OCI-LY7 (cell line): ENCODE measurements around the gene BTBD9. TPM values are rescaled to one million over a fixed set of nuclear protein-coding genes. Genes with fewer than 3 reads are reported as not detected.

Experiments
- BruUV-seq: library from RNA; stranded (reverse); fragments of 400-500 nt; replicated peaks from 2 replicates; lab custom pipeline; 2021; lab: Mats Ljungman, UMichigan
- CTCF ChIA-PET: fragments of 300-600 bp; sonication (Branson Sonifier 250); formaldehyde crosslinking; loops from one replicate; lab custom pipeline; 2022; ENCODE audit warnings: antibody characterized with exemption; ENCODE audit not compliant: unreplicated experiment; lab: Charles Lee
- POLR2A ChIA-PET: fragments of 300-600 bp; sonication (Branson Sonifier 250); formaldehyde crosslinking; loops from one replicate; lab custom pipeline; 2022; ENCODE audit warnings: antibody characterized with exemption; lab: Charles Lee
- DNase-seq: peaks from one replicate; pipeline ENCODE4 v3.0.0-alpha.2; 2015; ENCODE audit warnings: low spot score
- H2AFZ ChIP-seq: fragments of 200-600 bp; sonication (generic), shearing (Covaris generic); 2 replicates; pipeline ENCODE4 v1.6.1; 2014; ENCODE audit warnings: mild to moderate bottlenecking, antibody characterized with exemption, low read length, moderate library complexity
- H3K27ac ChIP-seq: fragments of 200-600 bp; sonication (generic); 2 replicates; pipeline ENCODE4 v1.5.1; 2014; ENCODE audit warnings: mixed run types, low read depth, mild to moderate bottlenecking, moderate library complexity, low read length, inconsistent platforms; ENCODE audit not compliant: poor library complexity, severe bottlenecking
- H3K36me3 ChIP-seq: fragments of 200-600 bp; sonication (generic); 2 replicates; pipeline ENCODE4 v1.6.1; 2014; ENCODE audit warnings: mild to moderate bottlenecking, antibody characterized with exemption, low read length, moderate library complexity, mixed read lengths; ENCODE audit not compliant: insufficient read depth
- H3K4me1 ChIP-seq: fragments of 200-600 bp; sonication (generic); 2 replicates; pipeline ENCODE4 v1.5.1; 2014; ENCODE audit warnings: mild to moderate bottlenecking, low read length; ENCODE audit not compliant: insufficient read depth, poor library complexity, severe bottlenecking
- H3K4me2 ChIP-seq: fragments of 200-600 bp; sonication (generic); 2 replicates; pipeline ENCODE4 v1.6.1; 2014; ENCODE audit warnings: mild to moderate bottlenecking, low read length
- H3K4me3 ChIP-seq: fragments of 200-600 bp; sonication (generic); 2 replicates; pipeline ENCODE4 v1.5.1; 2014; ENCODE audit warnings: mild to moderate bottlenecking, low read depth, low read length; ENCODE audit not compliant: poor library complexity, severe bottlenecking
- H3K79me2 ChIP-seq: fragments of 200-600 bp; sonication (generic); 2 replicates; pipeline ENCODE4 v1.6.1; 2016; ENCODE audit warnings: low read depth, mild to moderate bottlenecking, low read length, moderate library complexity, mixed read lengths; ENCODE audit not compliant: insufficient read depth
- H3K9me2 ChIP-seq: fragments of 200-600 bp; sonication (generic); 2 replicates; pipeline ENCODE4 v1.6.1; 2016; ENCODE audit warnings: mild to moderate bottlenecking, low read length, mixed read lengths; ENCODE audit not compliant: insufficient read depth
- H3K9me3 ChIP-seq: fragments of 200-600 bp; sonication (generic); 2 replicates; pipeline ENCODE4 v1.6.1; 2014; ENCODE audit warnings: mild to moderate bottlenecking, mixed run types, low read length, mixed read lengths
- H4K20me1 ChIP-seq: fragments of 200-600 bp; sonication (generic); 2 replicates; pipeline ENCODE4 v1.6.1; 2014; ENCODE audit warnings: mild to moderate bottlenecking, antibody characterized with exemption, low read length, moderate library complexity, mixed read lengths; ENCODE audit not compliant: insufficient read depth
- CTCF ChIP-seq: fragments of 200-600 bp; sonication (generic); conservative IDR thresholded peaks from 2 replicates; pipeline ENCODE4 v1.5.1; 2014; ENCODE audit warnings: mild to moderate bottlenecking, antibody characterized with exemption, low read length, moderate library complexity, mixed read lengths
- EZH2phosphoT487 ChIP-seq: fragments of 200-600 bp; sonication (generic); IDR thresholded peaks from 2 replicates; pipeline ENCODE4 v1.6.1; 2018; ENCODE audit warnings: low read depth, borderline replicate concordance, mild to moderate bottlenecking, mixed run types, antibody characterized with exemption, low read length, moderate library complexity, mixed read lengths
- intact Hi-C: fragments of 100-400 bp; cut with micrococcal nuclease; formaldehyde crosslinking; loops from one replicate; pipeline ENCODE4 v1.10.0; 2022; ENCODE audit not compliant: unreplicated experiment
- total RNA-seq, 2 experiments: library from RNA; depleted of rRNA in 1 of 2; stranded (reverse); fragments of >200 nt in 1 of 2; shearing (Covaris generic) in 1 of 2; gene quantifications; 2 replicates each; pipeline ENCODE4 v1.2.3, GENCODE V29; 2014 to 2022

Gene BTBD9
- total RNA-seq, 2 experiments from 2014 or later, result 5.9 to 7.3 TPM

GRCh38 chr6:38391206-38391605 lies 248.5 kb downstream of the BTBD9 start:
- no peak overlapping the region for H3K4me2 ChIP-seq
- ChIA-PET CTCF (no interaction called here), POLR2A (interaction anchor here (0.7 kb wide), 2 partner anchors 53 to 201 kb away, joined by 3 read pairs; no protein-coding TSS in a partner anchor)
- no peaks in the 10 kb centered on the region for H4K20me1 ChIP-seq
- DNase-seq, result no peak
- no TSS peak for BruUV-seq
- TF ChIP-seq EZH2phosphoT487 (no peak), CTCF (no peak)
- H3K79me2 ChIP-seq, result no peaks in the 10 kb centered on the region
- no peak overlapping the region for H3K4me3 ChIP-seq
- H2AFZ ChIP-seq, result no peak overlapping the region
- no peak overlapping the region for H3K27ac ChIP-seq
- no peaks in the 10 kb centered on the region for H3K4me1 ChIP-seq
- intact Hi-C loops, result no loop called here
- no peaks in the 10 kb centered on the region for H3K9me3 ChIP-seq
- H3K36me3 ChIP-seq, result no peaks in the 10 kb centered on the region
- H3K9me2 ChIP-seq, result no peaks in the 10 kb centered on the region

- Histone ChIP-seq H3K4me1 (no peaks in the 10 kb centered on the region), H2AFZ (no peak overlapping the region), H4K20me1 (no peaks in the 10 kb centered on the region), H3K9me2 (no peaks in the 10 kb centered on the region), H3K79me2 (no peaks in the 10 kb centered on the region), H3K9me3 (no peaks in the 10 kb centered on the region), H3K4me2 (no peak overlapping the region), H3K4me3 (no peak overlapping the region), H3K36me3 (no peaks in the 10 kb centered on the region), H3K27ac (no peak overlapping the region)
- no peak for TF ChIP-seq CTCF
- no peak for TF ChIP-seq EZH2phosphoT487
- intact Hi-C loops, result no loop called here
- BruUV-seq, result no TSS peak
- no peak for DNase-seq
- CTCF ChIA-PET, result no interaction called here
- POLR2A ChIA-PET, result no interaction called here
Observed at GRCh38 chr6:38389875-38390274, 249.9 kb downstream of the BTBD9 start.

GRCh38 chr6:38387971-38388370 lies 251.8 kb downstream of the BTBD9 start:
- H3K9me2 ChIP-seq, result no peaks in the 10 kb centered on the region
- intact Hi-C loops, result no loop called here
- no TSS peak for BruUV-seq
- H4K20me1 ChIP-seq, result no peaks in the 10 kb centered on the region
- no peak overlapping the region for H3K27ac ChIP-seq
- TF ChIP-seq CTCF (no peak), EZH2phosphoT487 (no peak)
- no peaks in the 10 kb centered on the region for H3K79me2 ChIP-seq
- no peak for DNase-seq
- H3K4me3 ChIP-seq, result no peak overlapping the region
- H3K36me3 ChIP-seq, result no peaks in the 10 kb centered on the region
- POLR2A ChIA-PET, result interaction anchor here (0.6 kb wide), 1 partner anchor 346 kb away, joined by 3 read pairs; no protein-coding TSS in a partner anchor
- no peaks in the 10 kb centered on the region for H3K4me1 ChIP-seq
- CTCF ChIA-PET, result no interaction called here
- H2AFZ ChIP-seq, result no peak overlapping the region
- H3K4me2 ChIP-seq, result no peak overlapping the region
- H3K9me3 ChIP-seq, result no peaks in the 10 kb centered on the region
